Endometrial microvascular endothelial cells (primary cell): ENCODE results near the gene CLEC20A. TPM values are rescaled to one million over a fixed set of nuclear protein-coding genes. Genes with fewer than 3 reads are reported as not detected.

Source experiments
- in situ Hi-C: cut with HindIII; loops from 2 replicates; pipeline ENCODE4 v1.10.0; 2017; ENCODE audit warnings: low sequenced_read_pairs, low pct_unique_long_range_greater_than_20kb; ENCODE audit errors: inconsistent ontology term
- total RNA-seq: library from RNA; depleted of rRNA; stranded (reverse); fragments of >200 nt; gene quantifications from one replicate; pipeline ENCODE4 v1.2.3, GENCODE V29; 2015; ENCODE audit errors: inconsistent ontology term

Gene CLEC20A
- total RNA-seq, 1 donor from 2014 or later = not detected

DNA sequence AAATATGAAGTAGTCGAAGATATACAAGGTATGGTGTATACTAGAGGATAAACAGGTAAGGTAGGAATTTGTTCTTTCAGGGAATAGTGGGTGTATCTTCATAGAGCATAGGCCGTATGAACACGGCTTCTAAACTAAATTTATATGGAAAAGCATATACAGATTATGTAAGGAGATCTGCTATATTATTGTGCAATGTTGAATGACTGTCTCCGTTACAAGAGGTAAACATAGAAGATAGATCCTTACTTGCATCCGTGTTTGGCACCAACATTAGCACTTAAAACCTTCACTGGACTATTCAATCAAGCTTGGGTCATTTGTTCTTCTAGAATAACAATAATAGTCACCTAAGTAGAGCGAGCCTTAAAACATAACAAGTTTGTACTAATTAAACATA, 45.9 kb downstream of the CLEC20A start:
- in situ Hi-C loops = no loop called here

DNA sequence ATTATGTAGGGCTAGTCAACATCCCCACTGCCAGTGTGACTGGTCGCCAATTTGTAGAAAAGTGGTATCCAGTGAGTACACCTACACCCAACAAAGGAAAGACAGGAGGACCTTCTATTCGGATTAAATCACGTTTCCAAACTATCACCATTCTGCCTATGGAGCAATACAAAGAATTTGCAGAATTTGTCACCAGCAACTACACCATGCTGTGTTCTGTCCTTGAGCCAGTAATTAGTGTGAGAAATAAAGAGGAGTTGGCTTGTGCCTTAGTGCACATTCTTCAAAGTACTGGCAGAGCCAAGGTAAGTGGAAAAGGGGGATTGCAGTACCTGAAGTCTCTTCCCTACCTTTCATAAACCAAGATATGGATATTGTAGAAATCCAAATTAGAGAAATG, 53.8 kb downstream of the CLEC20A start:
- in situ Hi-C loops = no loop called here

- in situ Hi-C loops = no loop called here
These were observed 58.3 kb downstream of the CLEC20A start for GRCh38 chr1:178438432-178438831.

DNA sequence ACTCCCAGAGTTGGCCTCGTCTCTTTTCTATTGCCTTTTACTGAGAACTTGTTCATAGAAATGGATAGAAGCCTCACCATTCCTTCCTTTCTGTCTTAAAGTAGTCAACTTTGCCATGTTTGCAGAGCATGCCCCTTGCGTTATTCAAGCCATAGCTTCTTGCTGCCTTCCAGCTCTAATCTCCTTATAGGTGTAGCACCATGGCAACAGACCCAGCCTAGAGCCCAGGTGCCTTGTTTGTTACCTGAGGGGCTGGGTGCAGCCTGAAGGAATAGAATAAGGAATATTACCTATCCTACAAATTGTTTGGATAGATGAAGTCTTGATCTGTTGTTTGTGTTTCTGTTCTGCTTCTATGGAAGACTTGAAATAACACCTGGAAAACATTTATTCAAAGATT, 59.9 kb downstream of the CLEC20A start:
- in situ Hi-C loops = no loop called here

DNA sequence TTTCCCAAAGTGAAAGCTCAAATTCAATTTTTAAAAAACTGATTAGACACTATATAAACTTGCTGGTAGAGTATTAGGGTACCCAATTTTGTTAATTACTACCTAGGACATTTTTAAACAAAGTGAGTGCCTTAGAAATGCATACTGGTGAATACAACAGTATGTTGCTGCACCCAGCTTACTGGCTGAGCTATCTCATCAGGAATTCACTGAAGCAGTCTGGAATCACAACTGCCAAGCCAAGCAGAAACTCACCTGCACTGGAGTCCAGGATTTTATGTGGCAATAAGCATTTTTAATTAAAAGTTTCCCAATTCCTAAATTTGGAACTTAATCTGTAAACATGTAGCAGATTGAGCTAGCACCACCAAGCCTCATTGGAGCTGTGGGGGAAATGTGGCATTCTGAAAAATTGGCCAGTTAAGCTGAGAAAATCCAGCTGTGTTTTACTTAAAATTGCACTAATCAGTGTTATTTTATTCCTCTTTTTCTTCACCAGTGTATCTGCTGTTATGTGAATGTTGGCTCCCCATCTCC, 61.8 kb downstream of the CLEC20A start:
- in situ Hi-C loops = no loop called here

- in situ Hi-C loops = no loop called here
These were observed 62.4 kb downstream of the CLEC20A start for GRCh38 chr1:178434360-178434759.

Other genes starting within 250 kb of the CLEC20A start
- not detected for gene TEX35, start 16.1 kb upstream of the CLEC20A start, total RNA-seq
- gene RALGPS2, start 228.3 kb upstream of the CLEC20A start, total RNA-seq = 19.5 TPM